ENCODE data around the gene SRMS. TPM values are rescaled to one million over a fixed set of nuclear protein-coding genes. Genes with fewer than 3 reads are reported as not detected.
A peak's percentile ranks its signal among the peaks of the same experiment; 100 is the strongest.

SRMS gene
- total RNA-seq, 1 donor from 2014 or later: not detected

GRCh38 chr20:63497946-63498935, 49.3 kb downstream of the SRMS start:
- Mint-ChIP-seq H3K4me1 (ENCODE audit: low read depth) (no peaks in the 10 kb centered on the region), H3K36me3 (ENCODE audit: low read depth) (no peaks in the 10 kb centered on the region), H3K27me3 (ENCODE audit: insufficient read depth) (peaks cover 14% of the 10 kb centered on the region), H3K27ac (no peak overlapping the region), H3K9me3 (no peaks in the 10 kb centered on the region), H3K4me3 (no peak overlapping the region)
- intact Hi-C loops (cut with micrococcal nuclease): no loop called here
- no peak for DNase-seq (ENCODE audit: low spot score)

GRCh38 chr20:63497138-63497945, 50.2 kb downstream of the SRMS start:
- peaks cover 2% of the 10 kb centered on the region for H3K9me3 Mint-ChIP-seq
- no peak overlapping the region for H3K4me3 Mint-ChIP-seq
- no peak overlapping the region for H3K27ac Mint-ChIP-seq
- no peak for DNase-seq (ENCODE audit: low spot score)
- no peaks in the 10 kb centered on the region for H3K36me3 Mint-ChIP-seq (ENCODE audit: low read depth)
- intact Hi-C loops (cut with micrococcal nuclease): no loop called here
- no peaks in the 10 kb centered on the region for H3K4me1 Mint-ChIP-seq (ENCODE audit: low read depth)
- H3K27me3 Mint-ChIP-seq (ENCODE audit: insufficient read depth): peaks cover 14% of the 10 kb centered on the region

- no peak overlapping the region for H3K4me3 Mint-ChIP-seq
- DNase-seq (ENCODE audit: low spot score): no peak
Measured at GRCh38 chr20:63496596-63497120, 50.9 kb downstream of the SRMS start.

GRCh38 chr20:63495741-63496595, 51.6 kb downstream of the SRMS start:
- peak; percentile 54 for DNase-seq (ENCODE audit: low spot score)
- Mint-ChIP-seq H3K27ac (no peak overlapping the region), H3K4me3 (no peak overlapping the region), H3K36me3 (ENCODE audit: low read depth) (no peaks in the 10 kb centered on the region), H3K9me3 (peaks cover 5% of the 10 kb centered on the region), H3K4me1 (ENCODE audit: low read depth) (no peaks in the 10 kb centered on the region), H3K27me3 (ENCODE audit: insufficient read depth) (peaks cover 16% of the 10 kb centered on the region)
- intact Hi-C loops (cut with micrococcal nuclease): loop anchor here (1.0 kb wide), 2 partner anchors 24 to 624 kb away; partner anchors contain the start of gene PPDPF

More at GRCh38 chr20:63496596-63497120, 50.9 kb downstream of the SRMS start:
- peaks cover 14% of the 10 kb centered on the region for H3K27me3 Mint-ChIP-seq (ENCODE audit: insufficient read depth)
- no peaks in the 10 kb centered on the region for H3K36me3 Mint-ChIP-seq (ENCODE audit: low read depth)
- H3K9me3 Mint-ChIP-seq: peaks cover 5% of the 10 kb centered on the region
- no peaks in the 10 kb centered on the region for H3K4me1 Mint-ChIP-seq (ENCODE audit: low read depth)
- intact Hi-C loops (cut with micrococcal nuclease): loop anchor here (1.0 kb wide), 2 partner anchors 24 to 624 kb away; partner anchors contain the start of gene PPDPF
- no peak overlapping the region for H3K27ac Mint-ChIP-seq

- H3K36me3 Mint-ChIP-seq (ENCODE audit: low read depth): no peaks in the 10 kb centered on the region
- H3K27me3 Mint-ChIP-seq (ENCODE audit: insufficient read depth): peaks cover 16% of the 10 kb centered on the region
- no peak for DNase-seq (ENCODE audit: low spot score)
- H3K27ac Mint-ChIP-seq: no peak overlapping the region
- H3K4me3 Mint-ChIP-seq: no peak overlapping the region
- H3K4me1 Mint-ChIP-seq (ENCODE audit: low read depth): no peaks in the 10 kb centered on the region
- intact Hi-C loops (cut with micrococcal nuclease): no loop called here
- peaks cover 5% of the 10 kb centered on the region for H3K9me3 Mint-ChIP-seq
Measured at GRCh38 chr20:63495167-63495720, 52.3 kb downstream of the SRMS start.

- Mint-ChIP-seq H3K9me3 (peaks cover 5% of the 10 kb centered on the region), H3K4me1 (ENCODE audit: low read depth) (no peaks in the 10 kb centered on the region), H3K27ac (no peak overlapping the region), H3K36me3 (ENCODE audit: low read depth) (no peaks in the 10 kb centered on the region), H3K27me3 (ENCODE audit: insufficient read depth) (peaks cover 15% of the 10 kb centered on the region), H3K4me3 (no peak overlapping the region)
- intact Hi-C loops (cut with micrococcal nuclease): no loop called here
- no peak for DNase-seq (ENCODE audit: low spot score)
Measured at GRCh38 chr20:63494420-63495166, 53.0 kb downstream of the SRMS start.

GRCh38 chr20:63494084-63494419, 53.5 kb downstream of the SRMS start:
- peaks cover 5% of the 10 kb centered on the region for H3K9me3 Mint-ChIP-seq
- DNase-seq (ENCODE audit: low spot score): no peak
- H3K27me3 Mint-ChIP-seq (ENCODE audit: insufficient read depth): peaks cover 17% of the 10 kb centered on the region
- intact Hi-C loops (cut with micrococcal nuclease): no loop called here
- no peak overlapping the region for H3K27ac Mint-ChIP-seq
- H3K4me1 Mint-ChIP-seq (ENCODE audit: low read depth): no peaks in the 10 kb centered on the region
- H3K36me3 Mint-ChIP-seq (ENCODE audit: low read depth): no peaks in the 10 kb centered on the region
- H3K4me3 Mint-ChIP-seq: no peak overlapping the region

GRCh38 chr20:63493563-63494020, 54.0 kb downstream of the SRMS start:
- no peaks in the 10 kb centered on the region for H3K36me3 Mint-ChIP-seq (ENCODE audit: low read depth)
- H3K9me3 Mint-ChIP-seq: peaks cover 5% of the 10 kb centered on the region
- H3K4me3 Mint-ChIP-seq: no peak overlapping the region
- DNase-seq (ENCODE audit: low spot score): no peak
- no peak overlapping the region for H3K27ac Mint-ChIP-seq
- peaks cover 17% of the 10 kb centered on the region for H3K27me3 Mint-ChIP-seq (ENCODE audit: insufficient read depth)
- no peaks in the 10 kb centered on the region for H3K4me1 Mint-ChIP-seq (ENCODE audit: low read depth)
- intact Hi-C loops (cut with micrococcal nuclease): no loop called here

- Mint-ChIP-seq H3K4me3 (no peak overlapping the region), H3K9me3 (peaks cover 5% of the 10 kb centered on the region), H3K27ac (no peak overlapping the region), H3K4me1 (ENCODE audit: low read depth) (no peaks in the 10 kb centered on the region), H3K27me3 (ENCODE audit: insufficient read depth) (peaks cover 17% of the 10 kb centered on the region), H3K36me3 (ENCODE audit: low read depth) (no peaks in the 10 kb centered on the region)
- intact Hi-C loops (cut with micrococcal nuclease): no loop called here
- DNase-seq (ENCODE audit: low spot score): no peak
Measured at GRCh38 chr20:63492982-63493381, 54.6 kb downstream of the SRMS start.

GRCh38 chr20:63492518-63492917, 55.0 kb downstream of the SRMS start:
- H3K27ac Mint-ChIP-seq: no peak overlapping the region
- no peak for DNase-seq (ENCODE audit: low spot score)
- peaks cover 15% of the 10 kb centered on the region for H3K27me3 Mint-ChIP-seq (ENCODE audit: insufficient read depth)
- no peaks in the 10 kb centered on the region for H3K36me3 Mint-ChIP-seq (ENCODE audit: low read depth)
- peaks cover 5% of the 10 kb centered on the region for H3K9me3 Mint-ChIP-seq
- no peaks in the 10 kb centered on the region for H3K4me1 Mint-ChIP-seq (ENCODE audit: low read depth)
- intact Hi-C loops (cut with micrococcal nuclease): no loop called here
- no peak overlapping the region for H3K4me3 Mint-ChIP-seq

GRCh38 chr20:63491635-63492230, 55.8 kb downstream of the SRMS start:
- H3K36me3 Mint-ChIP-seq (ENCODE audit: low read depth): no peaks in the 10 kb centered on the region
- H3K27ac Mint-ChIP-seq: no peak overlapping the region
- peaks cover 11% of the 10 kb centered on the region for H3K27me3 Mint-ChIP-seq (ENCODE audit: insufficient read depth)
- no peak for DNase-seq (ENCODE audit: low spot score)
- no peak overlapping the region for H3K4me3 Mint-ChIP-seq
- intact Hi-C loops (cut with micrococcal nuclease): no loop called here
- no peaks in the 10 kb centered on the region for H3K4me1 Mint-ChIP-seq (ENCODE audit: low read depth)
- peaks cover 5% of the 10 kb centered on the region for H3K9me3 Mint-ChIP-seq

All from activated T-helper 1 cell treated with anti-CD3 and anti-CD28 coated beads, Interleukin-12 subunit alpha, Interleukin-12 subunit beta, Interleukin-2, Interleukin-4 antibody, amounts not matched to agents 30 ng/mL and 10 ng/mL and 1 ng/mL, durations not matched to agents 14 hours and 24 hours and 36 hours (primary cell).